Measurements from ENCODE around the gene PRSS2. TPM values are rescaled to one million over a fixed set of nuclear protein-coding genes. Genes with fewer than 3 reads are reported as not detected.
A peak's percentile ranks its signal among the peaks of the same experiment; 100 is the strongest.

PRSS2 gene
- total RNA-seq, 1 experiment from 2014 or later, result 22.4 TPM

DNA sequence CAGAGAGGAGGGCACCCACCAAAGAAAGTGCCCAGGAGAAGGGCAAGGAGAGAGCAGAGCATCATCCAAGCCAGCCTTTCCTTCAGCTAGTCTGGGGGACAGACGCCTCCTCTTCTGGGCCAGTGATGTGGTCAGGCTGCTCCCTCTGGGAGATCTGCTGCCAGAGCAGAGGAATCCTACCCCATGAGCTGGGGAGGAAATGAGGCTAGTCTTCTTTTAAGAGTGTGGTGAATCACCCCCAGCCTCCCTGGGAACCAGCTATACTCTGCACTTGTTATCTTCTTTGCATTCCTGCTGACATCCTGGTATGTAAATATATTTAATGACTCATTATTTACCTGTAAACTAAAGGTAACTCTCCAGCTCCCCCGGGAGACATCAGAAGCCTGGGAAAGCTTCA lies 42.5 kb downstream of the PRSS2 start:
- Histone ChIP-seq H3K9me3 (ENCODE audit: control insufficient read depth, insufficient read depth, low read depth, low read length) (no peaks in the 10 kb centered on the region), H3K36me3 (ENCODE audit: control insufficient read depth, insufficient read depth, low read length) (no peaks in the 10 kb centered on the region), H3K27me3 (ENCODE audit: control insufficient read depth, insufficient read depth, low read length) (peaks cover 4% of the 10 kb centered on the region), H3K4me1 (ENCODE audit: control insufficient read depth, insufficient read depth, low read length) (no peaks in the 10 kb centered on the region), H3K27ac (ENCODE audit: low read length) (no peak overlapping the region), H3K4me3 (ENCODE audit: low read depth in 2 of 2, low read length in 2 of 2) (no peak overlapping the region)
- TF ChIP-seq SIN3A (IDR thresholded peaks at IDR 0.05; ENCODE audit: borderline replicate concordance, insufficient read depth, low read depth, low read length) (no peak), POLR2AphosphoS5 (IDR thresholded peaks at IDR 0.05; ENCODE audit: low read depth, low read length) (no peak), TCF7L2 (IDR thresholded peaks at IDR 0.05; ENCODE audit: low read depth, low read length) (no peak)
- TF ChIP-seq, protein P1, sequence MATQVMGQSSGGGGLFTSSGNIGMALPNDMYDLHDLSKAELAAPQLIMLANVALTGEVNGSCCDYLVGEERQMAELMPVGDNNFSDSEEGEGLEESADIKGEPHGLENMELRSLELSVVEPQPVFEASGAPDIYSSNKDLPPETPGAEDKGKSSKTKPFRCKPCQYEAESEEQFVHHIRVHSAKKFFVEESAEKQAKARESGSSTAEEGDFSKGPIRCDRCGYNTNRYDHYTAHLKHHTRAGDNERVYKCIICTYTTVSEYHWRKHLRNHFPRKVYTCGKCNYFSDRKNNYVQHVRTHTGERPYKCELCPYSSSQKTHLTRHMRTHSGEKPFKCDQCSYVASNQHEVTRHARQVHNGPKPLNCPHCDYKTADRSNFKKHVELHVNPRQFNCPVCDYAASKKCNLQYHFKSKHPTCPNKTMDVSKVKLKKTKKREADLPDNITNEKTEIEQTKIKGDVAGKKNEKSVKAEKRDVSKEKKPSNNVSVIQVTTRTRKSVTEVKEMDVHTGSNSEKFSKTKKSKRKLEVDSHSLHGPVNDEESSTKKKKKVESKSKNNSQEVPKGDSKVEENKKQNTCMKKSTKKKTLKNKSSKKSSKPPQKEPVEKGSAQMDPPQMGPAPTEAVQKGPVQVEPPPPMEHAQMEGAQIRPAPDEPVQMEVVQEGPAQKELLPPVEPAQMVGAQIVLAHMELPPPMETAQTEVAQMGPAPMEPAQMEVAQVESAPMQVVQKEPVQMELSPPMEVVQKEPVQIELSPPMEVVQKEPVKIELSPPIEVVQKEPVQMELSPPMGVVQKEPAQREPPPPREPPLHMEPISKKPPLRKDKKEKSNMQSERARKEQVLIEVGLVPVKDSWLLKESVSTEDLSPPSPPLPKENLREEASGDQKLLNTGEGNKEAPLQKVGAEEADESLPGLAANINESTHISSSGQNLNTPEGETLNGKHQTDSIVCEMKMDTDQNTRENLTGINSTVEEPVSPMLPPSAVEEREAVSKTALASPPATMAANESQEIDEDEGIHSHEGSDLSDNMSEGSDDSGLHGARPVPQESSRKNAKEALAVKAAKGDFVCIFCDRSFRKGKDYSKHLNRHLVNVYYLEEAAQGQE (IDR thresholded peaks at IDR 0.05; ENCODE audit: insufficient read depth in 1 of 2, low read depth in 2 of 2, low read length in 1 of 2), result no peak
- TF ChIP-seq, protein P2, sequence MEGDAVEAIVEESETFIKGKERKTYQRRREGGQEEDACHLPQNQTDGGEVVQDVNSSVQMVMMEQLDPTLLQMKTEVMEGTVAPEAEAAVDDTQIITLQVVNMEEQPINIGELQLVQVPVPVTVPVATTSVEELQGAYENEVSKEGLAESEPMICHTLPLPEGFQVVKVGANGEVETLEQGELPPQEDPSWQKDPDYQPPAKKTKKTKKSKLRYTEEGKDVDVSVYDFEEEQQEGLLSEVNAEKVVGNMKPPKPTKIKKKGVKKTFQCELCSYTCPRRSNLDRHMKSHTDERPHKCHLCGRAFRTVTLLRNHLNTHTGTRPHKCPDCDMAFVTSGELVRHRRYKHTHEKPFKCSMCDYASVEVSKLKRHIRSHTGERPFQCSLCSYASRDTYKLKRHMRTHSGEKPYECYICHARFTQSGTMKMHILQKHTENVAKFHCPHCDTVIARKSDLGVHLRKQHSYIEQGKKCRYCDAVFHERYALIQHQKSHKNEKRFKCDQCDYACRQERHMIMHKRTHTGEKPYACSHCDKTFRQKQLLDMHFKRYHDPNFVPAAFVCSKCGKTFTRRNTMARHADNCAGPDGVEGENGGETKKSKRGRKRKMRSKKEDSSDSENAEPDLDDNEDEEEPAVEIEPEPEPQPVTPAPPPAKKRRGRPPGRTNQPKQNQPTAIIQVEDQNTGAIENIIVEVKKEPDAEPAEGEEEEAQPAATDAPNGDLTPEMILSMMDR (IDR thresholded peaks at IDR 0.05), result no peak
- DNase-seq (ENCODE audit: low read depth, low spot score) (peak; percentile 72), ATAC-seq (peak; percentile 67)
- CTCF ChIA-PET, result interaction anchor here (0.7 kb wide), 1 partner anchor 18 kb away, joined by 16 read pairs; no protein-coding TSS in a partner anchor
- intact Hi-C loops (cut with micrococcal nuclease; ENCODE audit: unreplicated experiment), result loop anchor here (10.0 kb wide), 1 partner anchor 278 kb away; no protein-coding TSS in a partner anchor
- no TSS peak for BruUV-seq (replicated peaks)
- POLR2A ChIA-PET, result no interaction called here
- in situ Hi-C loops (cut with HindIII; ENCODE audit: low pct_unique_long_range_greater_than_20kb, low sequenced_read_pairs), result no loop called here

DNA sequence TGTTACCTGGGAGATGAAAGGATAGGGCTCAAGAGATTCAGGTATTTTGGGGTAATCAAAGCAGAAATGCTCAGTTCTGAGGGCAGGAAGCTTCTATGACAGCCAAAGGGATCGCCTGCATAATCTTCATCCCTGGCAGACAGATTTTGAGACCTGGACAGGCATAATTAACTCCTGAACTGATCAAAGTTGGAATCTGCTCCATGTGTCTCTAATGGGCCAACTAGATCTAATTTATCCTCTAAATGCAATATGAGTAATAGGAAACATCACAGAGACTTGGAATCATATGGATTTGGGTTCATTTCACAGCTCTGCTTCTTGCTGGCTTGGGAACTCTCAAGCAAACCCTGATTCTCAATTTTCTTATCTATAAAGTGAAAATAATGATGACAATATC lies 42.9 kb downstream of the PRSS2 start:
- ChIA-PET CTCF (interaction anchor here (0.7 kb wide), 2 partner anchors 18 to 23 kb away, joined by 7 to 16 read pairs; no protein-coding TSS in a partner anchor), POLR2A (no interaction called here)
- Histone ChIP-seq H3K36me3 (ENCODE audit: control insufficient read depth, insufficient read depth, low read length) (no peaks in the 10 kb centered on the region), H3K4me1 (ENCODE audit: control insufficient read depth, insufficient read depth, low read length) (no peaks in the 10 kb centered on the region), H3K4me3 (ENCODE audit: low read depth in 2 of 2, low read length in 2 of 2) (no peak overlapping the region), H3K27me3 (ENCODE audit: control insufficient read depth, insufficient read depth, low read length) (peaks cover 4% of the 10 kb centered on the region), H3K27ac (ENCODE audit: low read length) (no peak overlapping the region), H3K9me3 (ENCODE audit: control insufficient read depth, insufficient read depth, low read depth, low read length) (no peaks in the 10 kb centered on the region)
- ATAC-seq, result no peak
- in situ Hi-C loops (cut with HindIII; ENCODE audit: low pct_unique_long_range_greater_than_20kb, low sequenced_read_pairs) (no loop called here), intact Hi-C loops (cut with micrococcal nuclease; ENCODE audit: unreplicated experiment) (loop anchor here (10.0 kb wide), 1 partner anchor 279 kb away; no protein-coding TSS in a partner anchor)
- DNase-seq (ENCODE audit: low read depth, low spot score), result no peak
- TF ChIP-seq TCF7L2 (IDR thresholded peaks at IDR 0.05; ENCODE audit: low read depth, low read length) (no peak), POLR2AphosphoS5 (IDR thresholded peaks at IDR 0.05; ENCODE audit: low read depth, low read length) (no peak), SIN3A (IDR thresholded peaks at IDR 0.05; ENCODE audit: borderline replicate concordance, insufficient read depth, low read depth, low read length) (no peak)
- TF ChIP-seq, protein P2 (IDR thresholded peaks at IDR 0.05), result no peak
- TF ChIP-seq, protein P1 (IDR thresholded peaks at IDR 0.05; ENCODE audit: insufficient read depth in 1 of 2, low read depth in 2 of 2, low read length in 1 of 2), result no peak
- BruUV-seq (replicated peaks), result no TSS peak
